GM19324 (cell line): ENCODE results near the gene SORCS3.
A peak's percentile ranks its signal among the peaks of the same experiment; 100 is the strongest.

Experiments
- ATAC-seq: cut with Tn5 transposase; IDR thresholded peaks from one replicate; pipeline ENCODE4 v1.9.1; 2021; ENCODE audit warnings: mild to moderate bottlenecking, moderate library complexity; ENCODE audit not compliant: unreplicated experiment, low FRiP score

Gene SORCS3

GRCh38 chr10:104767282-104767681 is 126.2 kb downstream of the SORCS3 start:
- no peak for ATAC-seq

GRCh38 chr10:104767745-104768144 is 126.7 kb downstream of the SORCS3 start:
- no peak for ATAC-seq

- ATAC-seq: no peak
Measured at GRCh38 chr10:104773105-104773504, 132.0 kb downstream of the SORCS3 start.

GRCh38 chr10:104774234-104774633 is 133.1 kb downstream of the SORCS3 start:
- ATAC-seq: no peak

- ATAC-seq: no peak
Measured at GRCh38 chr10:104777086-104777799, 136.2 kb downstream of the SORCS3 start.

- ATAC-seq: no peak
Measured at GRCh38 chr10:104778371-104778770, 137.3 kb downstream of the SORCS3 start.

- no peak for ATAC-seq
Measured at GRCh38 chr10:104779701-104780100, 138.6 kb downstream of the SORCS3 start.

- no peak for ATAC-seq
Measured at GRCh38 chr10:104780165-104780564, 139.1 kb downstream of the SORCS3 start.

GRCh38 chr10:104780946-104781595 is 140.0 kb downstream of the SORCS3 start:
- ATAC-seq: no peak

- no peak for ATAC-seq
Measured at GRCh38 chr10:104784452-104784851, 143.4 kb downstream of the SORCS3 start.

GRCh38 chr10:104791471-104791870 is 150.4 kb downstream of the SORCS3 start:
- ATAC-seq: no peak

GRCh38 chr10:104795411-104795810 is 154.3 kb downstream of the SORCS3 start:
- ATAC-seq: no peak

- no peak for ATAC-seq
Measured at GRCh38 chr10:104796823-104797222, 155.7 kb downstream of the SORCS3 start.

- no peak for ATAC-seq
Measured at GRCh38 chr10:104802941-104803340, 161.9 kb downstream of the SORCS3 start.

- no peak for ATAC-seq
Measured at GRCh38 chr10:104804880-104805279, 163.8 kb downstream of the SORCS3 start.

GRCh38 chr10:104806801-104807200 is 165.7 kb downstream of the SORCS3 start:
- ATAC-seq: no peak

- no peak for ATAC-seq
Measured at GRCh38 chr10:104807581-104808310, 166.7 kb downstream of the SORCS3 start.

- ATAC-seq: peak; percentile 75
Measured at GRCh38 chr10:104809288-104810090, 168.4 kb downstream of the SORCS3 start.

- no peak for ATAC-seq
Measured at GRCh38 chr10:104811166-104811565, 170.1 kb downstream of the SORCS3 start.

- ATAC-seq: no peak
Measured at GRCh38 chr10:104816501-104816900, 175.4 kb downstream of the SORCS3 start.

GRCh38 chr10:104819731-104820130 is 178.6 kb downstream of the SORCS3 start:
- ATAC-seq: no peak
